Panc1 (cell line): ENCODE measurements around the gene STPG3. TPM values are rescaled to one million over a fixed set of nuclear protein-coding genes. Genes with fewer than 3 reads are reported as not detected.
A peak's percentile ranks its signal among the peaks of the same experiment; 100 is the strongest.

ENCODE experiments used
- ATAC-seq: fragments of 200-7000 bp; cut with Tn5 transposase; 2 replicates; pipeline ENCODE4 v1.9.1; 2020; ENCODE audit warnings: mild to moderate bottlenecking, moderate library complexity
- BruUV-seq: library from RNA; stranded (reverse); fragments of 400-500 nt; replicated peaks from 2 replicates; lab custom pipeline; 2021; lab: Mats Ljungman, UMichigan
- CTCF ChIA-PET: fragments of 300-600 bp; sonication (Branson Sonifier 250); formaldehyde crosslinking; loops from one replicate; lab custom pipeline; 2022; ENCODE audit warnings: antibody characterized with exemption; lab: Charles Lee
- POLR2A ChIA-PET: fragments of 300-600 bp; sonication (Branson Sonifier 250); formaldehyde crosslinking; loops from one replicate; lab custom pipeline; 2022; ENCODE audit warnings: antibody characterized with exemption; lab: Charles Lee
- DNase-seq: peaks from one replicate; pipeline ENCODE4 v3.0.0-alpha.2; 2010; ENCODE audit warnings: low read depth, low spot score
- H3K27ac ChIP-seq: 2 replicates; pipeline ENCODE4 v1.5.1; 2011; ENCODE audit warnings: mild to moderate bottlenecking, low read length, inconsistent platforms
- H3K27me3 ChIP-seq: fragments of 200-500 bp; sonication (Bioruptor generic); 2 replicates; pipeline ENCODE4 v1.6.0; 2014; ENCODE audit warnings: low read length, inconsistent platforms; ENCODE audit not compliant: control insufficient read depth, insufficient read depth
- H3K36me3 ChIP-seq: fragments of 200-500 bp; sonication (Bioruptor generic); 2 replicates; pipeline ENCODE4 v1.5.1; 2014; ENCODE audit warnings: inconsistent platforms, mild to moderate bottlenecking, low read length, moderate library complexity; ENCODE audit not compliant: control insufficient read depth, insufficient read depth
- H3K4me1 ChIP-seq: 2 replicates; pipeline ENCODE4 v1.5.1; 2011; ENCODE audit warnings: inconsistent platforms, mild to moderate bottlenecking, low read length, moderate library complexity; ENCODE audit not compliant: control insufficient read depth, insufficient read depth
- H3K4me3 ChIP-seq, 2 experiments: 2 replicates each; pipeline ENCODE4 v1.5.1; 2011 to 2012; ENCODE audit warnings: low read depth in 2 of 2, low read length in 2 of 2, mild to moderate bottlenecking in 2 of 2, inconsistent platforms in 1 of 2, moderate library complexity in 1 of 2
- H3K9me3 ChIP-seq: fragments of 200-500 bp; sonication (Bioruptor generic); 2 replicates; pipeline ENCODE4 v1.5.1; 2014; ENCODE audit warnings: low read depth, mild to moderate bottlenecking, inconsistent platforms, low read length, moderate library complexity; ENCODE audit not compliant: control insufficient read depth, insufficient read depth
- POLR2AphosphoS5 ChIP-seq: IDR thresholded peaks from 2 replicates; pipeline ENCODE4 v1.6.1; 2012; ENCODE audit warnings: mild to moderate bottlenecking, low read depth, low read length, moderate library complexity
- SIN3A ChIP-seq: IDR thresholded peaks from 2 replicates; pipeline ENCODE4 v1.6.1; 2012; ENCODE audit warnings: low read depth, mild to moderate bottlenecking, low read length, moderate library complexity, borderline replicate concordance; ENCODE audit not compliant: insufficient read depth
- TCF7L2 ChIP-seq: IDR thresholded peaks from 2 replicates; pipeline ENCODE4 v1.6.1; 2011; ENCODE audit warnings: mild to moderate bottlenecking, low read depth, low read length, inconsistent platforms
- in situ Hi-C: cut with HindIII; loops from 2 replicates; pipeline ENCODE4 v1.10.0; 2016; ENCODE audit warnings: low sequenced_read_pairs, low pct_unique_long_range_greater_than_20kb
- intact Hi-C: fragments of 100-400 bp; cut with micrococcal nuclease; formaldehyde crosslinking; loops from one replicate; pipeline ENCODE4 v1.10.0; 2022; ENCODE audit not compliant: unreplicated experiment
- total RNA-seq: library from RNA; stranded (reverse); gene quantifications from one replicate; pipeline ENCODE4 v1.2.1, GENCODE V29; 2021; ENCODE audit not compliant: unreplicated experiment
- TF ChIP-seq, protein P1 (sequence below): fragments of 450-650 bp; IDR thresholded peaks from 2 replicates; pipeline ENCODE4 v1.5.1; 2017; ENCODE audit warnings: mild to moderate bottlenecking
- TF ChIP-seq, protein P2 (sequence below), 2 experiments: IDR thresholded peaks; 2 replicates each; pipeline ENCODE4 v1.6.1; 2011 to 2012; ENCODE audit warnings: low read depth in 2 of 2, control low read depth in 1 of 2, low read length in 1 of 2, mild to moderate bottlenecking in 1 of 2, moderate library complexity in 1 of 2; ENCODE audit not compliant: insufficient read depth in 1 of 2

The STPG3 gene
- total RNA-seq, 1 experiment from 2014 or later: 0.26 TPM

DNA sequence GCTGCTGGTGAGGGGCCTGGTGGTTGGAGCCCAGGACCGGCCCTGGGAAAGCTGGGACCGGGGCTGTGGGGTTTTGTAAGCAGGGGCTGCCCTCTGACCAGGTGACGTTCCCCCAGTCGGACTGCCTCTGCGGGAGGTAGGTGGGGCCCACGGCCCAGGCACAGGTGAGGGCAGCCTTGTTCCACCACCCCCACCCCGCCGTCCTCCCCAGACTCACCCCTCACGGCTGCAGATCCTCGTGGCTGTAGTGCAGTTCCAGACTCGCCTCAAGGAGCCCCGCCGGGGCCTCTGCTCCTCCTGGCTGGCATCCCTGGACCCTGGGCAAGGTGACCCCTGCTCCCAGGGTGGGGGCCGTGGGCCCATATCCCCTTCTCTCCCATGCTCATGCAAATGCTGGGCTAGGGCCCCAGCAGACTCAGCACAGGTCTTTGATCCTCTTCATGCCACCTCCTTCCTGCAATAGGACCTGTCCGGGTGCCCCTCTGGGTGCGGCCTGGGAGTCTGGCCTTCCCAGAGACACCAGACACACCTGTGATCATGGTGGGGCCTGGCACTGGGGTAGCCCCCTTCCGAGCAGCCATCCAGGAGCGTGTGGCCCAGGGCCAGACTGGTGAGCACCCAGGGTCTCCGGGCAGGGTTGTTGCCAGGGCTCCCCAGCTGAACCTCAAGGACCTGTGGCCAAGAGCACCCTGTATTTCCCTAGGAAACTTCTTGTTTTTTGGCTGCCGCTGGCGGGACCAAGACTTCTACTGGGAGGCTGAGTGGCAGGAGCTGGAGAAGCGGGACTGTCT lies 35.7 kb upstream of the STPG3 start:
- in situ Hi-C loops: no loop called here
- no TSS peak for BruUV-seq
- POLR2A ChIA-PET: no interaction called here
- CTCF ChIA-PET: no interaction called here
- Histone ChIP-seq H3K36me3 (no peaks in the 10 kb centered on the region), H3K4me3 (no peak overlapping the region), H3K27ac (no peak overlapping the region), H3K27me3 (no peaks in the 10 kb centered on the region), H3K9me3 (no peaks in the 10 kb centered on the region), H3K4me1 (peaks cover 25% of the 10 kb centered on the region)
- no peak for TF ChIP-seq POLR2AphosphoS5
- TF ChIP-seq, protein P1, sequence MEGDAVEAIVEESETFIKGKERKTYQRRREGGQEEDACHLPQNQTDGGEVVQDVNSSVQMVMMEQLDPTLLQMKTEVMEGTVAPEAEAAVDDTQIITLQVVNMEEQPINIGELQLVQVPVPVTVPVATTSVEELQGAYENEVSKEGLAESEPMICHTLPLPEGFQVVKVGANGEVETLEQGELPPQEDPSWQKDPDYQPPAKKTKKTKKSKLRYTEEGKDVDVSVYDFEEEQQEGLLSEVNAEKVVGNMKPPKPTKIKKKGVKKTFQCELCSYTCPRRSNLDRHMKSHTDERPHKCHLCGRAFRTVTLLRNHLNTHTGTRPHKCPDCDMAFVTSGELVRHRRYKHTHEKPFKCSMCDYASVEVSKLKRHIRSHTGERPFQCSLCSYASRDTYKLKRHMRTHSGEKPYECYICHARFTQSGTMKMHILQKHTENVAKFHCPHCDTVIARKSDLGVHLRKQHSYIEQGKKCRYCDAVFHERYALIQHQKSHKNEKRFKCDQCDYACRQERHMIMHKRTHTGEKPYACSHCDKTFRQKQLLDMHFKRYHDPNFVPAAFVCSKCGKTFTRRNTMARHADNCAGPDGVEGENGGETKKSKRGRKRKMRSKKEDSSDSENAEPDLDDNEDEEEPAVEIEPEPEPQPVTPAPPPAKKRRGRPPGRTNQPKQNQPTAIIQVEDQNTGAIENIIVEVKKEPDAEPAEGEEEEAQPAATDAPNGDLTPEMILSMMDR: no peak
- TF ChIP-seq SIN3A: no peak
- no peak for TF ChIP-seq TCF7L2
- TF ChIP-seq, protein P2, sequence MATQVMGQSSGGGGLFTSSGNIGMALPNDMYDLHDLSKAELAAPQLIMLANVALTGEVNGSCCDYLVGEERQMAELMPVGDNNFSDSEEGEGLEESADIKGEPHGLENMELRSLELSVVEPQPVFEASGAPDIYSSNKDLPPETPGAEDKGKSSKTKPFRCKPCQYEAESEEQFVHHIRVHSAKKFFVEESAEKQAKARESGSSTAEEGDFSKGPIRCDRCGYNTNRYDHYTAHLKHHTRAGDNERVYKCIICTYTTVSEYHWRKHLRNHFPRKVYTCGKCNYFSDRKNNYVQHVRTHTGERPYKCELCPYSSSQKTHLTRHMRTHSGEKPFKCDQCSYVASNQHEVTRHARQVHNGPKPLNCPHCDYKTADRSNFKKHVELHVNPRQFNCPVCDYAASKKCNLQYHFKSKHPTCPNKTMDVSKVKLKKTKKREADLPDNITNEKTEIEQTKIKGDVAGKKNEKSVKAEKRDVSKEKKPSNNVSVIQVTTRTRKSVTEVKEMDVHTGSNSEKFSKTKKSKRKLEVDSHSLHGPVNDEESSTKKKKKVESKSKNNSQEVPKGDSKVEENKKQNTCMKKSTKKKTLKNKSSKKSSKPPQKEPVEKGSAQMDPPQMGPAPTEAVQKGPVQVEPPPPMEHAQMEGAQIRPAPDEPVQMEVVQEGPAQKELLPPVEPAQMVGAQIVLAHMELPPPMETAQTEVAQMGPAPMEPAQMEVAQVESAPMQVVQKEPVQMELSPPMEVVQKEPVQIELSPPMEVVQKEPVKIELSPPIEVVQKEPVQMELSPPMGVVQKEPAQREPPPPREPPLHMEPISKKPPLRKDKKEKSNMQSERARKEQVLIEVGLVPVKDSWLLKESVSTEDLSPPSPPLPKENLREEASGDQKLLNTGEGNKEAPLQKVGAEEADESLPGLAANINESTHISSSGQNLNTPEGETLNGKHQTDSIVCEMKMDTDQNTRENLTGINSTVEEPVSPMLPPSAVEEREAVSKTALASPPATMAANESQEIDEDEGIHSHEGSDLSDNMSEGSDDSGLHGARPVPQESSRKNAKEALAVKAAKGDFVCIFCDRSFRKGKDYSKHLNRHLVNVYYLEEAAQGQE (IDR thresholded peaks at IDR 0.05; ENCODE audit: insufficient read depth in 1 of 2, low read depth in 2 of 2, low read length in 1 of 2): no peak
- DNase-seq (no peak), ATAC-seq (no peak)
- intact Hi-C loops: no loop called here

DNA sequence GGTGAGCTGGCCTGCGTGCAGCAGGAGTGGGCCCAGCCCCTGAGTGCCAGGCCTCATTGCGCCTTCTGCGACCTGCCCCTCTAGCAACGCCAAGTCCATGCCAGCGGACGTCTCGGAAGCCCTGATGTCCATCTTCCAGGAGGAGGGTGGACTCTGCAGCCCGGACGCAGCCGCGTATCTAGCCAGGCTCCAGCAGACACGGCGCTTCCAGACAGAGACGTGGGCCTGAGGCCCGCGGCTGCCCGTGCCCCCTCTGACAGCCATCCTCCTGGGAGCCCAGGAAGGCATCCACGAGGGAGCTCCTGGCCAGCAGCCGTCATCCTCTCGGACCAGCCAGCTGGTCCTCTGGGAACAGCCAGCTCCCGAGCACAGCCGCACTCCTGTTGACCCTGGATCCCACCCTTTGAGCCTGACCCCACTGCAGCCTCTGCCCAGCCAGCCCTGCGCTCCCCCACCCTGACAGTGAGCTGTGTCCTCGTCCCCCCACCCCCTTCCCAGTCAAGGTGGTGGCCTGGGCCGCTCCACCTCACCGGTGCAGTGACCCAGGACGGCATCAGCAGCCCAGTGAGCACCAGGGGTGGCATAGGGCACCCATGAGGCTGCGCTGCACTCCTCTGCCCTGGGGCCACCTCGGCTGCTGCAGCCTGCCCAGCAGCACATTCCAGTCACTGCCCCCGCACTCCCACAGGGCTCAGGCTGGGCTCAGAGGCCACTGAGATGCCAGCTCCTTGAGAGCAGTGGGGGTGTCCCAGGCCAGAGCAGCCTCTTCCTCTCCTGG lies 34.7 kb upstream of the STPG3 start:
- peak overlapping the region; percentile 86; the same call in 1 of the 2 replicates for H3K27ac ChIP-seq
- peaks cover 26% of the 10 kb centered on the region for H3K4me1 ChIP-seq
- H3K27me3 ChIP-seq: no peaks in the 10 kb centered on the region
- no peaks in the 10 kb centered on the region for H3K9me3 ChIP-seq
- DNase-seq: no peak
- no TSS peak for BruUV-seq
- H3K36me3 ChIP-seq: no peaks in the 10 kb centered on the region
- in situ Hi-C loops (no loop called here), intact Hi-C loops (no loop called here)
- CTCF ChIA-PET: interaction anchor here (0.6 kb wide), 2 partner anchors 89 to 454 kb away, joined by 5 to 7 read pairs; no protein-coding TSS in a partner anchor
- no peak overlapping the region; a peak in 1 of 4 replicates for H3K4me3 ChIP-seq
- POLR2A ChIA-PET: no interaction called here
- no peak for TF ChIP-seq TCF7L2
- TF ChIP-seq, protein P2 (IDR thresholded peaks at IDR 0.05; ENCODE audit: insufficient read depth in 1 of 2, low read depth in 2 of 2, low read length in 1 of 2): no peak
- TF ChIP-seq POLR2AphosphoS5: no peak
- TF ChIP-seq, protein P1: no peak
- no peak for TF ChIP-seq SIN3A
- ATAC-seq: no peak
